Breast epithelium (tissue), 3 donors: ENCODE results near the gene PASK.

Experiments
- POLR2A ChIP-seq: fragments of 450-650 bp; IDR thresholded peaks from one replicate; pipeline ENCODE4 v1.6.1; 2016; ENCODE audit warnings: antibody characterized with exemption, mild to moderate bottlenecking, moderate library complexity
- TF ChIP-seq, protein P1 (sequence below), 3 donors: fragments of 450-650 bp; IDR thresholded peaks; one replicate each; pipeline ENCODE4 v1.5.1; 2016 to 2017; ENCODE audit warnings: antibody characterized with exemption in 3 of 3, mild to moderate bottlenecking in 3 of 3, moderate library complexity in 3 of 3

DNA sequence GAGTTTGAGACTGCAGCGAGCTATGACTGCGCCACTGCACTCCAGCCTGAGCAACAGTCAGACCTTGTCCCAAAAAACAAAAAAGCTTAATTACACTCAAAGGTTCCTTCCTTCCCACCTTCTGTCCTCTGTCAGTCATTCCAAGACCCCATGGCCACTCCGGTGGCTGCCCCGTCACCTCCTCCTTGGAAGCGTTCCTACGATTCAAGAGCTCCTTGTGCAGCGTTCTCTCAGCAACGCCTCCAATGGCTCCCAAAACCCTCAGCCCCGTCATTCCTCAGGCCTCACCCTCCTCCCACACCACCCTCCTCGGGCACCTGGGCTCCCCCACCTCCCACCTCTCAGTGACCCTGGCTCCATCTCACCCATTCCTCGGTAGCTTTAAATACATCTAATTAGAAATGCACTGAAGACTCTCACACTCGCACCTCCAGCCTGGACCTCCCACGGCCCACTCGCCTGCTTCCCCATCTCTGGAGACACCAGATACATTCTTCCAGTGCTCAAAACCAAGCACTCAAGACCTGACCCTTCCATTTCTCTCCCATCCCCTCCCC, 8.0 kb downstream of the PASK start:
- TF ChIP-seq, protein P1, sequence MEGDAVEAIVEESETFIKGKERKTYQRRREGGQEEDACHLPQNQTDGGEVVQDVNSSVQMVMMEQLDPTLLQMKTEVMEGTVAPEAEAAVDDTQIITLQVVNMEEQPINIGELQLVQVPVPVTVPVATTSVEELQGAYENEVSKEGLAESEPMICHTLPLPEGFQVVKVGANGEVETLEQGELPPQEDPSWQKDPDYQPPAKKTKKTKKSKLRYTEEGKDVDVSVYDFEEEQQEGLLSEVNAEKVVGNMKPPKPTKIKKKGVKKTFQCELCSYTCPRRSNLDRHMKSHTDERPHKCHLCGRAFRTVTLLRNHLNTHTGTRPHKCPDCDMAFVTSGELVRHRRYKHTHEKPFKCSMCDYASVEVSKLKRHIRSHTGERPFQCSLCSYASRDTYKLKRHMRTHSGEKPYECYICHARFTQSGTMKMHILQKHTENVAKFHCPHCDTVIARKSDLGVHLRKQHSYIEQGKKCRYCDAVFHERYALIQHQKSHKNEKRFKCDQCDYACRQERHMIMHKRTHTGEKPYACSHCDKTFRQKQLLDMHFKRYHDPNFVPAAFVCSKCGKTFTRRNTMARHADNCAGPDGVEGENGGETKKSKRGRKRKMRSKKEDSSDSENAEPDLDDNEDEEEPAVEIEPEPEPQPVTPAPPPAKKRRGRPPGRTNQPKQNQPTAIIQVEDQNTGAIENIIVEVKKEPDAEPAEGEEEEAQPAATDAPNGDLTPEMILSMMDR (IDR thresholded peaks at IDR 0.05): no peak
- no peak for TF ChIP-seq POLR2A
